OCI-M1 (cell line): Measurements from ENCODE around the gene PAK4.

ENCODE experiments used
- DNase-seq: peaks from one replicate; lab custom pipeline; 2025; lab: John Stamatoyannopoulos, UW

PAK4 gene

DNA sequence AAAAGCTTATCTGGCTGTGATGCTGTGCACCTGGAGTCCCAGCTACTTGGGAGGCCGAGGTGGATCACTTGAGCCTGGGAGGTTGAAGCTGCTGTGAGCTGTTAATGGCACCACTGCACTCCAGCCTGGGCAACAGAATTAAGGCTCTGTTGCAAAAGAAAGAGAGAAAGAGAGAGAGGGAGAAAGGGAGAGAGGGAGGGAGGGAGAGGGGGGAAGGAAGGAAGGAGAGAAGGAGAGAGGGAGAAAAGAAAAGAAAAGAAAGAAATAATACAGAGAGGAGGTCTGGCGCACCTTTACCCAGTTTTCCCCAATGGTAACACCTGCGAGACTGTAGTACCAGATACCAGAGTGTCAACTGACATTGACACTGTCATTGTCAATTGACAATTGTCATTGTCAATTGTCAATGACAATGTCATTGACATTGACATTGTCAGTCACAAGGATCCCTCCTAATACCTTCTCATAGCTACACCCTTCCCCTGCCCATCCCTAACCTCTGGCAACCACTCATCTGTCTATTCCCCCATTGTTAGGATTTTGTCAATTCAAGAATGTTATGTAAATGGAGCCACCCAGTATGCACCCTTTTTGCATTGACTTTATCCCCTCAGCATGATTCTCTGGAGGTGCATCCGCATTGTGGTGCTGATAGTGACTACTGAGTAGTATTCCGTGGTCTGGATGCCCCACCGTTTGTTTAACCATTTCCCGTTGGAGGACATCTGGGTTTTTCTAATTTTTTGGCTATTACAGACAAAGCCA lies 21.3 kb downstream of the PAK4 start:
- DNase-seq: no peak

DNA sequence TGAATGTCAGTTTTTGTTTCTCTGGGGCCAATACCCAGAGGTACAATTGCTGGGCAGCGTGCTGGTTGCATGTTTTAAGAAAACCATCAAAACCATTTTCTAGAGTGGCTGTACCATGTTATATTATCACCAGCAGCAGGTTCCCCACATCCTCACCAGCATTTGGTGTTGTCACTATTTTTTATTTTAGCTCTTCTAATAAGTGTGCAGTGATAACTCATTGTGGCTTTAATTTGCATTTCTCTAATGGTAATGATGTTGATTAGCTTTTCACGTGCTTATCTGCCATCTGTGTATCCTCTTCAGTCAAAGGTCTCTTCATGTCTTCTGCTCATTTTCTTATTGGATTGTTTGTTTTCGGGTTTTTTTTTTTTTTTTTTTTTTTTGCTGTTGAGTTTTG lies 21.9 kb downstream of the PAK4 start:
- no peak for DNase-seq

DNA sequence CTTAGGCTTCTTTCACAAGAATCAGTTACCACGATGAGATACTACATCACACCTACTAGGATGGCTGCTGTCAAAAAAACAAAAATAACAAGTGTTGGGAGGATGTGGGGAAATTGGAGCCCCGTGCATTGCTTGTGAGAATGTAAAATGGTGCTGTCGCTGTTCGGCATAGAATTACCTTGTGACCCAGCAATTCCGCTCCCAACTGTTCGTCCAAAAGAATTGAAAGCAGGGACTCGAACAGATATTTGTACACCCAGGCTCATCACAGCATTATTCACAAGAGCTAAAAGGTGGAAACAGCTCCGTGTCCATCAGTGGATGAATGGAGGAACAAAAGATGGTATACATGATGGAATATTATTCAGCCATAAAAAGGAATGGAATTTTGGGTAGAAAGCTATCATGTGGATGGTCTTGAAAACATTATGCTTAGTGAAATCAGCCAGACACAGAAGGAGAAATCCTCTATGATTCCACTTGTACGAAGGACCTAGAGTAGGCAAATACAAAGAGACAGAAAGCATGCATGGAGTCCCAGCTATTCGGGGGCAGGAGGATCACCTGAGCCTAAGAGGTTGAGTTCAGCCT lies 23.4 kb downstream of the PAK4 start:
- no peak for DNase-seq

DNA sequence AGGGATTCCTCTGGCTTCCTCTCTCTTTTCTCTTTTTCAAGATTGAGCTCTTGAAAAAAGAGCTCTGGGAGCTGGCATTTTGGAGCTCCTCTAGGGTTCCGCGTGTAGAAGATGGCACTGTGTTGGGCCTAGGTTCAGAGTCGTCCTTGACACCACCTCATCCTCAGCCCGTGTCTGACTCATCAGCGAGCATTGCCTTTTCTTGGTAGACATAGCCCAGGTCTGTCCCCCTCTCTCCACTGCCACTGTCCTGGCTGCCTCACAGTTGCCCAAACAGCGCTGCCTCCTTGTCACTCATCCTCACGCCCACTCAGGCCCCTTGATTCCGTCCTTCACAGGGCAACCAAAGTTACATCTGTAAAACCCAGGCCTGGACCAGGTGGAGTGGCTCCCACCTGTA lies 24.6 kb downstream of the PAK4 start:
- DNase-seq: no peak

DNA sequence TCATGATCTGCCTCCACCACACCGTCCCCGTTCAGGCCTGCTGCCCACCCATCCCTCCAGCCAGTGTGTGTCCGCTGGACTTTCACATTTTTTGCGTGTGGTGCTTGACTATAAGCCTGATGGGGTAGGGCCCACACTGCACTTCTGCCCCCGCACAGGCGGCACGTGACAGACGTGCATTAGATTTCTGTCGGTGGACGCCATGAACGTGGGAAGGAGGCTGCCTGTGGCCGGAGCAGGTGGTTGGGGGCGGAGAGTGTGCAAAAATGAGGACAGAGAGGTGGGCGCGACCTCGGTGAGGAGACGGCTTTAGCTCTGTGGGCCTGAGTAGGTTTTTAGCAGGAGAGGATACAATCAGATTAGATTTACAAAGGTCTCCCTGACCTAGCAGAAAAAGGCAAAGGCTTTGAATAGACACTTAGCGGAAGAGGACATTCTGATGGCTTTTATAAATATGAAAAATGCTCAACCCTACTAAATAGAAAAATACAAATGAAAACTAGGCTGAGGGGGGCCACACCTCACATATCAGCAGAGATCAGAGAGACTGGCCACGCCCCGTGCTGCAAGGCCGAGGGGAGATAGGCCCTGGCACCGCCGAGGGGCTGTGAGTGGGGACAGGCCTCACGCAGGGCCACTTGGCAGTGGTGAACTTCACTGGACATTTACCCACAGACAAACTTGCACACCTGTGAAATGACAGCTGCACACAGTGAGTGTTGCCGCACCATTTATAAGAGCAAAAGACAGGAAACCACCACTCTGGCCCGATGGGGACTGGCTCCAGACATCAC lies 25.4 kb downstream of the PAK4 start:
- DNase-seq: no peak

DNA sequence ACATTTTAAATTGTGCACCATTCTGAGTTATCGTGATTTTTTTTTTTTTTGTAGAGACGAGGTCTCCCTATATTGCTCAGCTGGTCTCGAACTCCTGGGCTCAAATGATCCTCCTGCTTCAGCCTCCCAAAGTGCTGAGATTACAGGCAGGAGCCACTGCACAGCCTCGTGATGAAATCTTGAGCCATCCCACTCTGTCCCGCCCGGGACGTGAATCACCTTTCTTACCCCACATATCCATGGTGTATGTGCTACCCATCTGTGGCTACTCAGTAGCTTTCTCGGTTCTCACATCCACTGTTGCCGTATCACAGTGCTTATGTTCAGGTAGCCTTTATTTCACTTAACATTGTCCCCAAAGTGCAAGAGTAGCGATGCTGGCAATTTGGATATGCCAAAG lies 26.5 kb downstream of the PAK4 start:
- DNase-seq: no peak

DNA sequence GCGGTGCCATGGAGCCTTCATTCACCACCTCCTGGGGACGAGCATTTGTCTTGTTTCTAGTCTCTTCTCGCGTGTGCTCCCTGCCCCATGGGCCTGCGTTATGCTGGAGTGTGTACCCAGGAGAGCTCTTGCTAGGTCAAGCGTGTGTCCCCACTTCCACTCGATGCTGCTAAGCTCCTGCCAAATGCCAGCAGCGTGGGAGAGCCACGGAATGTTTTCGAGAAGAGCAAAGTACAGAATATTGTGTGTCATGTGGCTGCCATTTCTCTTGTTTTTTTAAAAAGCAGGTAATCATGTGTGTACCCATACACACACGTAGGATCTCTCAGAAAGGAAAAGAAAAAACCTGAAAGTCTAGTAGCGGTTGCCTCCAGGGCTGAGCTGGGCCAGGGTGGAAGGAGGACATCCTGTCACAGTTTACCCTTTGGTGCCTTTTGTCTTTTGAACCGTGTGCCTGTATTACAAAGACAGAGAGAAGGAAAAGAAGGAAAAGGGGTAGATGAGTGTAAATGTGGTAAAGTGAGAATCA lies 28.6 kb downstream of the PAK4 start:
- no peak for DNase-seq

DNA sequence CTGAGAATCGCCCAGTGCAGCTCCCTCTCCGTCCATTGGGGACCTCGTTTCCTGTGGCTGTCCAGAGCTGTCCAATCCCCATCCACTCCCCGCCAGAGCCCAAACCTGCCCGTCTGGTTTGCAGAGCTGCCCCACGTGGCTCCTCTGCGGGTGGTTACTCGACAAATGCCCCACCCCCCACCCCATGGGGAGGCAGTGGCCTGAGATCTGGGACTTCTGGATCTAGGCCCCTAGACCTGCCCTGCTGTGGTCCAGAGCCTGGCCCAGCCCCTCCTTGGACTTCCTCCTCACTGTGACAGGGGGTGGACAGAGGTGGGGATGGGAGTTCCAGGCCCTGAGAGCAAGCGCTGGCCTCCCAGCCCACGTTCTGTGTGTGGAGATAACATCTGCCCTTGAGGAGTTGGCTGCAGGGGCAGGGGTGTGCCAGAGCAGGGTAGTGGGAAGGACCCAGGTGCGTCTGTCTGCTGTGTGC lies 29.1 kb downstream of the PAK4 start:
- no peak for DNase-seq

DNA sequence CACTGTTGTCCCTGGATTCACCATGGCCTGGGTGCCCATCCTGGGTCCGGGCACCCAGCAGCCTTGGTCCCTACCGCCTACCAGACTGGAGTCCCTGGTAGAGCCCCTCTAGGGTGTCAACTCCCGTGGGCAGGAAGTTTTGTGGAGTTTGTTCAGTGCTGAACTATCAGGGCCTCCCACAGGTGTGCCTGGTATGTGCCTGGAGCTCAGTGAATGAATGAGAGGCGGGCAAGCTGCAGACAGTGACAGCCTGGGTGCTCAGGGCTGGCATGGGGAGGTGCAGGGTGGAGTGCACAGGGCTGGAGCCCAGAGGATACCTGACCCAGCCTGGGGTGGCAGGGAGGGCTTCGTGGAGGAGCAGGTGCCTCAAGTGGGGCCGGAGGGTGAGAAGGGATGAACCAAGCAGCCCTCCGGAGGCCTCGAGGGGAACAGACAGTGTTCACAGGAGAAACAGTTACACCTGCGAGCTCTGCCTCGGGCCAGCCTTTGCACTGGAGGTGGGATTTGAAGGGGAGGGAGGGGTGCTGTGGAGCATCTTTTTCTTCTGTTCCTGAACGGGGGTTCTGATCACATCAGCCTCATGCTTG lies 29.6 kb downstream of the PAK4 start:
- DNase-seq: no peak

DNA sequence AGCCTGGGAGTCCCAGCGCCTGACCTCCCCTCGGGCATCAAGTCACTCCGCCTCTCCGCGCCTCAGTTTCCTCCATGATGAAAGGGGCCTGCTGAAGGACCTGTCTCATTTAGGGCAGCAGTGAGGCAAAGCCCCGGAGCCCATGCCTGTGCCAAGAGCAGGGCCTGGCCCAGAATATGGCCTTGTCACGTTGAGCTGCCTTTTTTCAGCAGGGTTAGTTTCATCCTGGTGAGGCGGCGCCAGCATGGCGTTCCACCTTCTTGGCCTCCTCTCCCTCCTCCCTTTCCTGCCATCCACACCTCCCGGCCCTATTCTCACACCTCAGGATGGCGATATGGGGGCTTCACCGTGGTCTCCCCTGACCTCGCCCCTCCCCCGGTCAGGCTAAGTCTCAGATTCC lies 30.2 kb downstream of the PAK4 start:
- no peak for DNase-seq

DNA sequence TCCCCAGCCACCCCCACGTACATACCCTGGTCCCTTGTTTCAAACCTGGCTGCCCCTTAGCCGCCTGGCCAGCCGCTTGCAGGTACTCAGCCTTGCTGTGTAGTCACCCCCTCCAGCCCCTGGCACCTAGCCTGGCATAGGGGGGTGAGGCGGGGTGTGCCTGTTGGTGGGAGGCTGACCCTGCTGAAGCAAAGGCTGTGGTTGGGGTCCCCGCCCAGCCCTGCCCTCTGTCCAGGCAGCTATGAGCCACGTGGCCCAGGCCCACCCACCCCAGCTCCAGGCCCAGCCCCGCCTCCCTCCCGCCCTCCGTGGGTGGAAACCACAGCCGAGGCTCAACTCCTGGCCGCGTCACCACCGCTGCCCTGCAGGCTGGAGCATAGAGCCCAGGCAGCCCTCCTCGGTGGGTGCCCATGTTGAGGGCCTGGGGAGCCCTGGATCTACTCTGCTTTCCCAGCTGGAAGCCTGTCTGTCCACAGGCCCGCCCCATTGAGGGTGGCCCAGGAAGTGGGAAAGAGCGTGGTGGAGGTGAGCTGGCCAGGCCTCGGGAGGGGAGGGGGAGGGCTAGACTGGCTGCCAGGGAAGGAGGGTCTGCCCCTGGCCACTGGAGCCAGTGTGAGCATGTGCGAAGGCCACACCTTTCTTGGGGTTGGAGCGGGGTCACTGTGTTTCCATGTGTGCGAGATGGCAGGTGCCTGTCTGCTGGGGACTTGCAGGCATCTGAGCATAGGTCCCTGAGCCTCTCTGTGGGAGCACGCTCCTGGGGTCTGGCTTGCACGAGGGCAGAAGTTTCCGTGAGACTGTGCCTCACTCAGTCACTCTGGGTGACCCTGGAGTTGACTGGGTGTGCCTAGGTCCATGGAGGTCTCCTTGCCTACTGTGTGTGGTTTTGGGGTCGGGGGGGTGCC lies 31.0 kb downstream of the PAK4 start:
- no peak for DNase-seq

DNA sequence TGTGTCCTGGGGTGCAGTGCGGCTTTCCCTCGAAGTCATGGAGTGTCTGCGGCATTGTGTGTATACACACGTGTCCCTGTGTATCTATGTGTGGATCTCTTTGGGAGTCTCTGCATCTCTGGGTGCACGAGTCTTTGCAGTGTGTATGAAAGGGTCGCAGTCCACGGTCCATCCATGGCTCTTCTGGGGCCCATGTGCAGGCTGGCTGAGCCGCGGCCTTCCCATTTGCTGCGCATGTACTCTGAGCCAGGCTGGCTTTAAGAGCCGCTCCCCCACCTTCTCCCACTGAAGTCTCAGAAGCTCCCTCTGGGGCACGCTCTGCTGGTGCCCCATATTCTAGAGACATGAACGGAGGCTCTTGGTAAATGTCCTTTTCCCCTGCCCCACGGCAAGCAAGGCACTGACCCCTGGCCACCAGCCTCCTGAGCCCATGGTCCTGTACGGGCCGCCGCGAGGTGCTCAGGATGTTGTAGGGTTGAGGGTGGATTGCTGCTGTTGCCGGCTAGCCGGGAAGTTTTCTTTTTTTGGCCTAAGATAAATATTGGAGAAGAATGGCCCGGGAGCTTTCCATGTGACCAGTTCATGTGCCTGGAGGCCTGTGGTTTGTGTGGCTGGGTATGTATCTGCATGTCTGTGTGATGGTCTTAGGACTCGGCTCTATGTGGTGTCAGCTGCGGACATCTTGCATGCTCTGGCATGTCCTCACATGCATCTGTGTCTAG lies 31.9 kb downstream of the PAK4 start:
- no peak for DNase-seq

DNA sequence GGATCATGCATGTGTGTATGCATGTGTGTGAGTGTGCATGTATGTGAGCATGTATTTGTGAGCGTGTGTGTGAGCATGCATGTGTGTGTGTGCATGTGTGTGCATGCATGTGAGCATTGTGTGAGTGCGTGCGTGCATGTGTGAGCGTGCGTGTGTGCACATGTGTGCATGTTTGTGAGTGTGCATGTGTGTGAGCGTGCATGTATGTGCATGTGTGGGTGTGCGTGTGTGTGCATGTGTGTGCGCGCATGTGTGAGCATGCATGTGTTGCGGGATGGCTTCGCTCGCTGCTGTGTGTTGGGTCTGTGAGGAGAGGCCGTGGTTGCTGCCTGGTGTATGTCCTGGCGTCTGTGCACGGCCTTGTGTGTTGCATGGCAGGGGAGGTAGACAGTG lies 32.4 kb downstream of the PAK4 start:
- DNase-seq: no peak

DNA sequence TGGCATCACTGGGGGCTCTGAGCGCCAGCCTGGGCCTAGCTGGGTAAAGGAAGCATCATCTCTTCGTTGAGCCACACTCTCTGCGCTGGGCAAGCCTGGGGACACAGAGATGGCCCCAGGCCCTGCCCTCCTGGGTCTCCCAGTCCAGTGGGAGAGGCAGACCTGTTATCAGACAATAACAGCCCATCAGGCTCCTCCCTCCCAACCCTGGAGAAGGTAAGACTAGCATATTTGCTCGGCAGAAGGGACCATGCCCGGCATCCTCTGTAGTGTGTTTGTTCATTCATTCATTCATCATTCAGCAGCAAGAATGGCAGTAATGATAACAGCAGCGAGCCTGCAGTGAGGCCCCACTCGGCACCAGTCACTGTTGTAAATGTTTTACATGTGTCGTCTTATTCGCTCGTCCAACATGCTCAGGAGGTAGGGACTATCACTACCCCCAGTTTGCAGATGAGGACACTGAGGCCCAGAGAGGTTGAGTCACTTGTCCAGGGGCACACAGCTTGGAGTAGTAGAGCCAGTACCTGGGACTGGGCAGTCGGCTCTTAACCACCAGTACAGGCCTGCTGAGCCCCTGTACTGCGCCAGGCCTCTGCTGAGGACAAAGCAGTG lies 33.2 kb downstream of the PAK4 start:
- no peak for DNase-seq

DNA sequence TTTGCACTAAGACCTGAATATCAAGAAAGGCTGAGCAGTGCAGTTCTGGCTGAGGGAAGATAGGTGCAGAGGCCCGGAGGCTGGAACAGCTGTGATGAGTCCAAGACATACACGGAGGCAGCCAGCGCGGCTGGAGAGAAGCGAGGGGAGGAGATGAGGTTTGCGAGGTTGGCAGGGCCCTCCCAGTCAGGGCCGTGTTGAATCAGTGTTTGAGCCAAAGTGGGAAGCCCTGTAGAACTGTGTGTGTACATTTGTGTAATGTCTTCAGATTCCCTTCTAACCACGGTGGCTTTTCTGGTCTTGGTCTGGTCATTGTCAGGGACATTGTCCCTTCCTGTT lies 34.9 kb downstream of the PAK4 start:
- DNase-seq: no peak

DNA sequence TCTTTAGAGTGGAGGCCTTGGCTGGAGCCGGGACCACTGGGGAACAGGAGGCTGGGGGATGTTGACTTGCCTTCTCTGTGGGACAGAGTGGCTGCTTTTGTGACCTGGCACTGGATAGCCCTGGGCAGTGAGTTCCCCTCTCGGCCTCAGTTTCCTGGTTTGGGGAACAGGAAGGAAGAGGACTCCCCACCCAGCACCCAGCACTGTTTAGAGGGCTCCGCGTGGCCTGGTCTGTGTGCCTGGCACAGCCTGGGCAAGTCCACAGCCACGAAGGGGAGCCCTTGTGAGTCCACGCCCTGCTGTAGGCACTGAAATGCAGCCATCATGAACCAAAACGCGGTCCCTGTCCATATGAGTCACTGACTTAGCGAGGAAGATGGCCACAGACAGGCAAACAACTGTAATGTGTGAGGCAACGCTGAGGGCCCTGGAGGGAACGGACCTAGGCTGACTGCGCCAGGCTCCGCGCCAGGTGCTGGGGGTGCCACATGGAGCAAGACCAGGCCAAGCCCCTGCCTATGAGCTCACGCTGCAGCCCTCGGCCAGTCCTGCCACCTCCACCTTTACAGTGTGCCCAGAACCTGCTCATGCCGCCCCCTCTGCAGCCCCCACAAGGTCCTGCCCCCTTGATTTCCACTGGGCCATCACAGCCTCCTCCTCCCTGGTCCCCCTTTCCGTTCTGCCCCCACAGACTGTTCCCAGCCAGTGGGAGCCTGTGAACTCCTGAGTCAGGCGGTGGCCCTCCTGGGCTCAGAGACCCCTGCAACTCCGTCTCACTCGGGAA lies 35.5 kb downstream of the PAK4 start:
- DNase-seq: no peak

DNA sequence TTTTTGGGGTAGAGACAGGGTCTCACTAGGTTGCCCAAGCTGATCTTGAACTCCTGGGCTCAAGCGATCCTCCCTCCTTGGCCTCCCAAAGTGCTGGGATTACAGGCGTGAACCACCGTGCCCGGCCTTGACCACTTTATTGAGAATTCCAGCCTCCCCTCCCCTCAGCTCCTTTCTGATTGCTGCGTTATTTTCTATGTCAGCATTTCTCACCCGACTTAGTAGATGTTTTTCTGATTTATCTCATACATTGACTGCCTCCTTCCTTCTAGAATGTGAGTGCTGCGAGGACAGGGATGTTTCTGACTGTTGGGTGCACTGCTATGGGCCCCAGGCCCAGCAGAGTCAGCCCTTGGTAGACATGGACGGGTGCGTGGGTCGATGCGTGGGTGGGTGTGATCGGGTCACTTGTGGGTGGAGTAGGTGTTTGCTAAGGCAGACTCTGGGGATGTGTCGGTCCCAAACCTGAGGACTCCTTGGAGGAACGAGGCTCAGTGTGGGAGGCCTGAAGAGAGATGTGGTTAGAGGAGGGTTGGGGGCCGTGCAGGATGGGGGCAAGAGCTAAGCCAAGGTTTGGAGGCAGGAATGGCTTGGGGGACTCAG lies 37.0 kb downstream of the PAK4 start:
- no peak for DNase-seq

DNA sequence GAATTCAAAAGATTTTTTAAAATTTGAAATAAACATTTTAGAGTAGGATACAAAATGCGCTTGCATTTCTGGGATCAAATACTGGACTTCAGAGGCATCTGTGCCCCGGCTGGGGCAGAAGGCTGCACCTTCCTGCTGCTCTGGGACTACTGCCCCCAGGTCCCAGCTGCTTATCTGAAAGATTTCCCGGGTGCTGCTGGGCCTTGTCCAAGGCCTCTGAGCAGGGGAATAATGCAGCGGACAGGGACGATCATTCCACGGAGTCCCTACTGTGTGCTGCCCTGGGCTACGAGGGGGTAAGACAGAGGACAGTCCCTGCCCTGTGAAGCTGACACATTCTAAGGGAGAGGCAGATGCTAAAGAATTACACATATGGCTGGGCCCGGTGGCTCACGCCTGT lies 38.0 kb downstream of the PAK4 start:
- no peak for DNase-seq

DNA sequence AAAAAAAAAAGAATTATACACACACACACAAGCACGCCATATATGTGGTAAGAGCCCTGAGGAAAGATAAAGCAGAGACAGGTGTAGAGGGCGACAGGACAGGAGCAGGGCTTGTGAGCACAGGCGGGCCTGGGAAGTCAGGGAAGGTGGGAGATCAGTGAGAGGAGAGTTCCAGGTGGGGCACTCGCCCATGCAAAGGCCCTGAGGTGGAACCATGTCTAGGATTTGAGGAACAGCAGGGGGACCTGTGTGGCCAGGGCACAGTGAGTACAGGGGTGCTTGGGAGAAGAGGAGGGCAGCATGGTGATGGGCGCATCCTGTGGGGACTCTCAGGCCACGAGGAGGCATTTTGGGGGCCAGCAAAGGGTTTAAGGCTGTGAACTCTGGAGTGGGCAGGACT lies 38.7 kb downstream of the PAK4 start:
- no peak for DNase-seq
